Muscle of arm (tissue), 12 donors: ENCODE results near the gene ALG3. TPM values are rescaled to one million over a fixed set of nuclear protein-coding genes. Genes with fewer than 3 reads are reported as not detected.
A peak's percentile ranks its signal among the peaks of the same experiment; 100 is the strongest.

Experiments used
- DNase-seq: peaks from one replicate; pipeline ENCODE4 v3.0.0-alpha.2; 2013
- polyA plus RNA-seq, 12 donors: library from polyadenylated mRNA; unstranded; fragments of 120-200 nt; gene quantifications; one replicate each; pipeline ENCODE4 v1.2.1, GENCODE V29; 2013; ENCODE audit not compliant: insufficient read length in 12 of 12

The ALG3 gene
- polyA plus RNA-seq, 12 donors: 19.4 to 37.9 (median 22.4) TPM; not detected in 1

DNA sequence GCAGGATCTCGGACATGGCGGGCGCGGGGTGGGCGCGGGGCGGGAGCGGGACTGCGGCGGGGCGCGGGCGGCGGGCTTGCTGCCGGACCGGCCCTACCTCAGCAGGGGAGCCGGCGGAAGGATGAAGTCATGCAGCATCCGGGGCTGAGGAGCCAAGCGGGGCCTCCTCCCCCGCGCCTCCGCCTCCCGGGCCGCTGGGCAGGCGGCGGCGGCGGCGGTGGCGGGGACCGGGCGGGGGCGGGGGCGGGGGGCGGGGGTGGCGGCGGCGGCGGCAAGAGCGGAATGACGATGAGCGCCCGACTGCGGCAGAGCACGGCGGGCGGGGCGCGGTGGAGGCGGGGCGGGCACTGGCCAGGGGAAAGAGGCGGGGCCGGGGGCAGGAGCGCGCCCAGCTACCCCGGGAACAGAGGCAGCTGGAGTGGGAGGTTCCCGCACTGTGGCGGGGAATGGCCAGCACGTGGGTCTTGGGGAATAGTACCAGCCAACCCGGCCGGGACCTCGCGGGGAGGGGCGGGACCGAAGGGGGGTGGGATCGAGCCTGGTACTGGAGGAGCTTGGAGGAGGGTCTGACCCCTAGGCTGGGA lies 12.6 kb upstream of the ALG3 start, which contains the start of gene CAMK2N2:
Gene CAMK2N2 (minus strand): TSS at position 284 of the 584 bp plus-strand sequence. CDS start 268 bp downstream, at position 16.
- DNase-seq: no peak

DNA sequence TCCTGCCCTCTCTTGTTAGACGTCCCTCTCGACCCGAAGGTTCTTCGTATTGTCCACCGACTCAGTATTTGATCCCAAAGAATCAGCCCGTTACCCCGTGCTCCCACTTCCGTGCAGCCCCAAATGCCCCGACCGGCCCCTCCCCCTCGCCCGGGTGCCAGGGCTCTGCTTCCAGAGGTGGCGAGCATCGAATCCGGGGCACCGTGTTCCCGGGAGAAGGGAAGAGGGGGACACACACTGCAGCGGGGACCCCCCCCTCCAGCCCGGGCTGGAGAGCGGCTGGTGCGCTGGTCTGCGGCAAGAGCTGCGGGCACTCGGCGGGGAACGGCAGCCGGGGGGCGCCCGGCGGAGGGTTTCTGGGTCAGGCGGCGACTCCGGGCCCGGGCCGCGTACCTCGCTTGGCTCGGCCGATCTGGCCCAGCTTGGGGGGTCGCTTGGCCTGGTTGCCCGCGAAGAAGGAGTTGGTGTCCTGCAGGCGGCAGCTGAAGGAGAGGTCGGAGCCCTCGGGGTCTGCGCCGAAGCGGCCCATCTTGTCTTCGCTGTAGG lies 12.0 kb upstream of the ALG3 start:
- no peak for DNase-seq

GRCh38 chr3:184259878-184260723 lies 11.3 kb upstream of the ALG3 start:
- DNase-seq: no peak

- no peak for DNase-seq
These were observed 10.7 kb upstream of the ALG3 start for GRCh38 chr3:184259396-184259877.

DNA sequence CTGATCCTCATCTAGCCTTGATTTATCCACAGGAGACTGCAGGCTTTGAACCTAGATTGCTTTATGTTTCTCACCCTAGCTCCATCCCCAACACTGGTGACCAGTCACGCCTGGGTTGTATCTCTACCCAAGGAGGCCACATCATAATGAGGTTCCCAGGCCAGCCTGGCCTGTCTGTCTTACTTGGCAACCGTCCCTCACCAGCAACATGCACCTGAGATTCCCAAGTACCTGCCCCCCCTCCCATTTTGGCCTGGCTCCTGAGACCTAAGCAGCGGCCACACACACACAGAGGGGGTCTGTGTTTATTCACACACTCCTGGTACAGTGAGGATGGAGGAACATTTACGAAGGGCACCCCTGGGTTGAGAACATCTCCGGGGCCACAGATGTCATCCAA lies 10.2 kb upstream of the ALG3 start:
- no peak for DNase-seq

GRCh38 chr3:184257083-184257915 lies 8.5 kb upstream of the ALG3 start:
- no peak for DNase-seq

DNA sequence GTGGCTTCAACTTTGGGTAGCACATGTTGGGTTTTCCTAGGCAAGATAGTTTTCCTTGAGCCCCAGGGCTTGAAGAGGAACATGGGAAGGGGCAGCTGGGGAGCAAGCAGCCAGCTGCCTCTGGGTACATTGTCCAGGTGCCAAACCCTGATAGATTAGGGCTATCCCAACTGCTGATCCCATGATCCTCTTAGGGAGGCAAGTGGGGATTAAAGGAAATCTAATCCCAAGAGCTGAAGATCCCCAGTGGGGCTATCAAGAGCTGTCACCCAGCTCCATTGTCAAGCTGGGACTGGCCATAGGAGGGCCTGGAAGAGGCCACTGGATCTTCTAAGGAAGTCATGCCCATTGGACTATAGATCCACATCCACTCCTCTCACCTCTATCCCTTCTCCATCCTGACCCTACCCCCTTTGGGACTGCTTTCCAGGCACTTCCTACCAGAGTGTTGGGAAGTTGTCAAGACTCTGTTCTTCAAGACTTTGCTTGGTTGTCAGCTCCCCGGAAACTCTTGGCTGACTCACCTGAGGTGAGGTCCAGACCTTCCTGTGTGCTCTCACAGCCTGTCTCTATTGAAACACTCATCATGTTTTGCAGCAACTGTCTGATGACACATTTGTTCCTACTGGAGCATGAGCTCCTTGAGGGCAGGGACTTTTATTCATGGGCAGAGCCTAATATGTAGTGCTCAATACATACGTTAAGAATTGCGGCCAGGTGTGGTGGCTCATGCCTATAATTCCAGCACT lies 6.7 kb upstream of the ALG3 start:
- DNase-seq: no peak

DNA sequence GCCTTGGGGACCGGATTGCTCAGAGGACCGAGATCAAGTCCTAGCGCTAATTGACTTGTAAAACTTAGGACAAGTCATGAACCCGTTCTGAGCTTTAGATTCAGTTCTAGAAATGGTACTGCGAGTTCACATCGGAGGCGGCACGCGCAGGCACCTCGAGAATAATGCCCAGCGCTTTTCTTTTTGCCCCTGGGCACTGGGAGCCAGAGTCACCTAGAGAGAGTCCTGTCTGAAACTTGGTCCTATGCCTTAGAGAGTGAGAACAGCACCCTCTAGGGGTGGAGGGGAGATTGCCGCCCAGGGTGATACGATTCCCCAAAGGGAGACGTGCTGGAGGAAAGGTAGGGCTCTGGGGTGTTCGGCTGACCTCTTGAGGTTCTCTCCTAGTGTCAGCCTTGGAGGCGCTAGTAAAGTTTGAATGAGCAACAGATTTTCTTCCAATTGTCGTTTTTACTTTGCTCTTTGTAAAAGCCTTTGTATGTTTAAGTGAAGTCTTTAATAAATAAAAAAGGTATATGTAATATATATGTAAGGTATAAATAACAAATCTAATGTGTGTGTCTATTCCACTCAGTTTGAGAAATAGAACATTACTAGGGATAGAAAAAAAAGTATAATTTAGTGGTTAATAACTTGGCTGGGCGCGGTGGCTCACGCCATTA lies 1.5 kb upstream of the ALG3 start:
- peak; percentile 61 for DNase-seq

DNA sequence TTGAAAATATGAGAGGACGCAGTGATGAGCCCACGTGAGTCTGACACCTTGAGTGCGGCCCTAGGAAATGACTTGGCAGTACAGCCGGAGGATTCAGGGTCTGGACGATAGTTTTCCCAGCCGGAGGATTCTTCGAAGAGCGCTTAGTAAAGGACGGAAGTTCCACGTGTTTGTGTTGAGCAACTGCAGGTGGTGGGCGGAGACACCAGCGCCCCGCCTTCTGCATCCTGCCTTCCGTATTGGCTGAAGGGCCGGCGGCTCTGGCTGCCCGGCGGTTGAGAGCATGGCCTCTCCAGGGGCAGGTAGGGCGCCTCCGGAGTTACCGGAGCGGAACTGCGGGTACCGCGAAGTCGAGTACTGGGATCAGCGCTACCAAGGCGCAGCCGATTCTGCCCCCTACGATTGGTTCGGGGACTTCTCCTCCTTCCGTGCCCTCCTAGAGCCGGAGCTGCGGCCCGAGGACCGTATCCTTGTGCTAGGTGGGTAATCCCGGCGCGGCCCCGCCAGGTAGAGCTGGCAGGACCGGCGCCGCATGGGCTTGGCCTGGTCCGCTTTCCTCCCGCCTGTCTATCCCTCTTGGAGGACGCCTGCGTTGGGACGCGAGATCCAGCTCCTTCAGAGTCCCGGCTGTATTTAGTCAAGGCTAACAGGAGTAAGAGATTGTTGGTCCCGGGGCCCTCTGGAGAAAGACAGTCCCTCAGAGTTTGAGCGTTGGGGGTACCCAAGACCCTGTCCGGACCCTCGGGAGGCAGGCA lies 827 bp upstream of the ALG3 start, which contains the start of gene EEF1AKMT4:
Gene EEF1AKMT4 (plus strand): TSS at position 261 of the 755 bp plus-strand sequence. CDS start 23 bp downstream, at position 284.
- peak; percentile 94 for DNase-seq

DNA sequence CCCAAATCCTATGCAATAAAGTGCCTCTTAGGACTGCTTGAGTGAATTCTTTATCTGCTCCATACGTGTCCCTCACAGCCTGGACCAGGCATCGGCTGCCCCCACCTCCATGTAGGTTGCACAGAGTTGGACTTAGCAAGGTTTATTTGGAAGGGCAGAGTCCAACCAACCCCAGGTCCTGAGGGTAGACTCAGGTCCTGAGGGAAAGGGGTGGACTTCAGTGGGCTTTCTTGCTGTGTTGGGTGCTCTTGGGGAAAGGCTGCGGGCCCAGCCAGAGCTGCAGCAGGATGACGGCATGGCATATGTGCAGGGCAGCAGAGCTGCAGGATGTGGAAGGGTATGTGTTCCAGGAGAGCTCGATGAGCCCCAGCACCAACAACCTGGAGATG lies 6.5 kb downstream of the ALG3 start:
- DNase-seq: no peak

DNA sequence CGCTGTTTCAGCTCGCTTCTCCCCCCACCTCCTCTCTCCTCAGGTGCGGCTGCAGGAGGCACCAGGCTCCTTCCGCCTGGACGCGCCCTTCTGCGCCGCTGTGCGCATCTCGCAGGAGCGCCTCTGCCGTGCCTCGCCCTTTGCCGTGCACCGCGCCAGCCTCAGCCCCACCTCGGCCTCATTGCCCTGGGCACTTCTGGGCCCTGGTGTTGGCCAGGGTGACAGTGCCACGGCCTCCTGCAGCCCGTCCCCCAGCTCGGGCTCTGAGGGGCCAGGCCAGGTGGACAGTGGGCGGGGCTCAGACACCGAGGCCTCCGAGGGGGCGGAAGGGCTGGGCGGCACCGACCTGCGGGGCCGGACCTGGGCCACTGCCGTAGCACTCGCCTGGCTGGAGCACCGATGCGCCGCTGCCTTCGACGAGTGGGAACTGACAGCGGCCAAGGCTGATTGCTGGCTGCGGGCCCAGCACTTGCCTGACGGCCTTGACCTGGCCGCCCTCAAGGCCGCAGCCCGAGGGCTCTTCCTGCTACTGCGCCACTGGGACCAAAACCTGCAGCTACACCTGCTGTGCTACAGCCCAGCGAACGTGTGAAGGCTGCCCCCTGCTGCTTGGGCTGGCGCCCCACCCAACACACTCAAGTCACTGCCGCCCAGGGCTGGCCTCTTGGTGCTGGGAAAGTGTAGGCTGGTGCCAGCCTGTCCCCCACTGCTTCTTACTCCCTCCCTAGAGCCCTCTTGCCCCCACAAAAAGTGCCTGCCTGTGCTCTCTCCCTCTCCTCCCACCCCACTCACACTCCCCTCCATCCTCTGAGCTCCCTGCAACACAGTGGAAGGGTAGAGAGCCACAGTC lies 7.1 kb downstream of the ALG3 start:
- DNase-seq: no peak

DNA sequence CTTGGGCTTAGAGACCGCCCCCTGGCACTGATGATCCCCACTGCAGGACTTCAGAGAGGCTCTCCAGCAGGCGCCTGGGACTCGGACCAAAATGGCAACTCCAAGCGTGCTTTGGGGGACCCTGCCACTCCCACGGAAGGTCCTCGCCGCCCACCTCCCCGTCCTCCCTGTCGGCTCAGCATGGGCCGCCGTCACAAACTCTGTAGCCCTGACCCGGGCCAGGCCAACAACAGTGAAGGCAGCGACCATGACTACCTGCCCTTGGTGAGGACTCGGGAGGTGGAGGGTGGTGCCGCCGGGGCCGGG lies 7.7 kb downstream of the ALG3 start:
- no peak for DNase-seq

- peak; percentile 34 for DNase-seq
These were observed 8.2 kb downstream of the ALG3 start for GRCh38 chr3:184240384-184241140.

GRCh38 chr3:184239708-184240107 lies 9.1 kb downstream of the ALG3 start:
- DNase-seq: no peak

GRCh38 chr3:184239221-184239620 lies 9.5 kb downstream of the ALG3 start:
- no peak for DNase-seq

DNA sequence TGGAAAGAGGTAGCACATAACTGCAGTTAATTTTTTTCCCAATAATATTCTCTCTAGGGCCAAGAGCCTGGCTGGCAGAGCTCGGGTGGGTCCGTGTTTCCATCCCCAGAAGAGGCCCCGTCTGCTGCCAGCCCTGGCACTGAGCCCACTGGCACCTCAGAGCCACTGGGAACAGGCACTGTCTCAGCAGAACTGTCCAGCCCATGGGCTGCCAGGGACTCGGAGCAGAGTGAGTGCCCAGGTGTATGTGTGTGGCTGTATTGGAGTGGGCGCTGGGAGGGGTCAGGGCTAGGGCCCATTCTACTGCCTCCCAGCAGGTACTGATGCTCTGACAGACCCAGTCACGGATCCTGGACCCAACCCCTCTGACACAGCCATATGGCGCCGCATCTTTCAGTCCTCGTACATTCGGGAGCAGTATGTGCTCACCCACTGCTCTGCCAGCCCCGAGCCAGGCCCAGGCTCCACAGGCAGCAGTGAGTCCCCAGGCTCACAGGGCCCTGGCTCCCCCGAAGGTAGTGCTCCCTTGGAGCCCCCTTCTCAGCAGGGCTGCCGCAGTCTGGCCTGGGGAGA lies 10.4 kb downstream of the ALG3 start:
- no peak for DNase-seq

GRCh38 chr3:184237807-184238206 lies 11.0 kb downstream of the ALG3 start:
- DNase-seq: no peak

GRCh38 chr3:184237211-184237610 lies 11.6 kb downstream of the ALG3 start:
- DNase-seq: no peak
